Sciatic nerve (tissue), 2 donors: ENCODE data around the gene GFPT2. TPM values are rescaled to one million over a fixed set of nuclear protein-coding genes. Genes with fewer than 3 reads are reported as not detected.

ENCODE experiments used
- ATAC-seq: fragments of 200-7000 bp; cut with Tn5 transposase; one replicate; pipeline ENCODE4 v1.9.1; 2020; ENCODE audit warnings: mild to moderate bottlenecking, moderate library complexity
- DNase-seq: peaks from one replicate; pipeline ENCODE4 v3.0.0-alpha.2; 2020; ENCODE audit warnings: low spot score
- intact Hi-C: fragments of 100-400 bp; cut with DNase I; formaldehyde crosslinking; loops from one replicate; pipeline ENCODE4 v1.14.2; 2022
- total RNA-seq: library from RNA; stranded (reverse); fragmentation: NEBNext Ultra II Directional; extraction: Animal tissue kit (Norgen Biotek cat#: 25700); gene quantifications from one replicate; pipeline ENCODE4 v1.2.1, GENCODE V29; 2021
- donor health status: DM: no; HTN: no; CAD: no.
- donor health status: DM: no; HTN: no; CAD: no.

Gene GFPT2
- total RNA-seq, 1 donor from 2014 or later: 39.8 TPM

GRCh38 chr5:180338001-180338707, 15.0 kb downstream of the GFPT2 start:
- no peak for DNase-seq
- no peak for ATAC-seq
- intact Hi-C loops: no loop called here

- ATAC-seq: no peak
- intact Hi-C loops: no loop called here
- no peak for DNase-seq
These were observed 16.7 kb downstream of the GFPT2 start for GRCh38 chr5:180336234-180337020.

- ATAC-seq (no peak), DNase-seq (no peak)
- intact Hi-C loops: no loop called here
These were observed 17.4 kb downstream of the GFPT2 start for GRCh38 chr5:180335614-180336233.

GRCh38 chr5:180334751-180335613, 18.2 kb downstream of the GFPT2 start:
- intact Hi-C loops: no loop called here
- DNase-seq: no peak
- ATAC-seq: no peak

- intact Hi-C loops: no loop called here
- ATAC-seq: no peak
- DNase-seq: no peak
These were observed 19.0 kb downstream of the GFPT2 start for GRCh38 chr5:180334176-180334575.

GRCh38 chr5:180333661-180334060, 19.5 kb downstream of the GFPT2 start:
- ATAC-seq: no peak
- DNase-seq: no peak
- intact Hi-C loops: no loop called here

- no peak for ATAC-seq
- intact Hi-C loops: no loop called here
- DNase-seq: no peak
These were observed 20.3 kb downstream of the GFPT2 start for GRCh38 chr5:180332861-180333260.

- ATAC-seq: no peak
- intact Hi-C loops: no loop called here
- no peak for DNase-seq
These were observed 21.1 kb downstream of the GFPT2 start for GRCh38 chr5:180332051-180332517.

GRCh38 chr5:180331647-180331950, 21.5 kb downstream of the GFPT2 start:
- intact Hi-C loops: no loop called here
- no peak for DNase-seq
- ATAC-seq: peak; percentile 35

- intact Hi-C loops: no loop called here
These were observed 22.1 kb downstream of the GFPT2 start for GRCh38 chr5:180330810-180331646.

GRCh38 chr5:180330270-180330648, 22.9 kb downstream of the GFPT2 start:
- no peak for ATAC-seq
- DNase-seq: no peak
- intact Hi-C loops: no loop called here

More at GRCh38 chr5:180330810-180331646, 22.1 kb downstream of the GFPT2 start:
- ATAC-seq (peak; percentile 92), DNase-seq (no peak)

- DNase-seq (no peak), ATAC-seq (no peak)
- intact Hi-C loops: no loop called here
These were observed 23.4 kb downstream of the GFPT2 start for GRCh38 chr5:180329606-180330269.

- intact Hi-C loops: no loop called here
- ATAC-seq: no peak
- no peak for DNase-seq
These were observed 24.0 kb downstream of the GFPT2 start for GRCh38 chr5:180329138-180329435.

- intact Hi-C loops: no loop called here
- DNase-seq (peak; percentile 89), ATAC-seq (peak; percentile 46)
These were observed 24.6 kb downstream of the GFPT2 start for GRCh38 chr5:180328296-180329137.

GRCh38 chr5:180326989-180327565, 26.1 kb downstream of the GFPT2 start:
- DNase-seq (no peak), ATAC-seq (no peak)
- intact Hi-C loops: no loop called here

- DNase-seq (no peak), ATAC-seq (peak; percentile 77)
- intact Hi-C loops: no loop called here
These were observed 28.6 kb downstream of the GFPT2 start for GRCh38 chr5:180324601-180324950.
